Ectodermal cell (in vitro differentiated cells): ENCODE data around the gene RHBDF2.

Experiments
- H3K27ac ChIP-seq: 2 replicates; pipeline ENCODE4 v1.7.0; 2013; ENCODE audit warnings: mild to moderate bottlenecking, low read depth, low read length; ENCODE audit not compliant: insufficient read depth, poor library complexity, severe bottlenecking
- H3K27me3 ChIP-seq: 2 replicates; pipeline ENCODE4 v1.7.0; 2013; ENCODE audit warnings: mild to moderate bottlenecking, low read length; ENCODE audit not compliant: insufficient read depth, control insufficient read depth, poor library complexity, severe bottlenecking
- H3K36me3 ChIP-seq: one replicate; pipeline ENCODE4 v1.7.0; 2013; ENCODE audit warnings: low read length; ENCODE audit not compliant: control insufficient read depth, insufficient read depth
- H3K4me1 ChIP-seq: one replicate; pipeline ENCODE4 v1.7.0; 2013; ENCODE audit warnings: low read length; ENCODE audit not compliant: control insufficient read depth, insufficient read depth
- H3K4me3 ChIP-seq: 2 replicates; pipeline ENCODE4 v1.7.0; 2013; ENCODE audit warnings: low read depth, low read length, control low read depth; ENCODE audit not compliant: insufficient read depth
- H3K9me3 ChIP-seq: 2 replicates; pipeline ENCODE4 v1.7.0; 2013; ENCODE audit warnings: mild to moderate bottlenecking, low read length, moderate library complexity; ENCODE audit not compliant: control insufficient read depth
- WGBS, 2 experiments: methylation state at CpG; one replicate each; pipeline ENCODE4 v1.1.7; 2013; ENCODE audit warnings: missing lambda C conversion rate in 2 of 2; 5-methylcytosine and 5-hydroxymethylcytosine counted together

The RHBDF2 gene

DNA sequence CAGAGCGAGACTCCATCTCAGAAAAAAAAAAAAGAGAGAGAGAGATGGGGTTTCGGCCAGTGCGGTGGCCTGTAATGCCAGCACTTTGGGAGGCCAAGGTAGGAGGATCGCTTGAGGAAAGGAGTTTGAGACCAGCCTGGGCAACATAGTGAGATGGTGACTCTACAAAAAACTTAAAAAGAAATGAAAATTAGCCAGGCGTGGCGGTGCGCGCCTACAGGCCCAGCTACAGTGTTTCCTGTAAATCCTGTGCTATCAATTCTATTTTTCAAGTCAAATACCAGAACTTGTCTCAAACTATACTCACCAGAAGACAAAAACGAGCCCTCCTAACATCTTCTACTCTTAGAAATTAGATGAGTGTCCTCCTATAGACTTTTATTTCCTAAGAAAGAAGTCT is 67.5 kb downstream of the RHBDF2 start:
- no peaks in the 10 kb centered on the region for H3K36me3 ChIP-seq
- 95 to 96% methylated on average over 9 of the region's 9 CpGs for WGBS, 2 experiments
- no peak overlapping the region for H3K27ac ChIP-seq

DNA sequence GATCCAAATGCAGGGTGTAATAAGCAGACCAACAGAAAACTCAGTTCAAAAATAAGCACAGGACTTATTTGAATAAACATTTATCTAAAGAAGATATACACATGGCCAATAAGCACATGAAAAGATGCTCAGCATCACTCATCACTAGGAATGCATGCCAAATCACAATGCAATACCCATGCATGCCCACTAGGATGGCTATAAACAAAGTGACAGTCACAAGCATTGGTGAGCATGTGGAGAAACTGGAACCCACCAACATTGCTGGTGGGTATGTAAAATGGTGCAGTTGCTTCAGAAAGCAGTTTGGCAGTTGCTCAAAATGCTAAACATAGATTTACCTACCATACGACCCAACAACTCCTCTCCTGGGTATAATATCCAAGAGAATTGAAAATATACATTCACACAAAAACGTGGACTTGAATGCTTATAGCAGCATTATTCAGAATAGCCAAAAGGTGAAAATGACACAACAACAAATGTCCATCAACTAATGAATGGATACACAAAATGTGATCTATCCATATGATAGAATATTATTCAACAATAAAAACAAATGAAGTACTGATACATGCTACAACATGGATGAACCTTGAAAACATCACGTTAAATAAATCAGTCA is 68.4 kb downstream of the RHBDF2 start:
- 90 to 91% methylated on average over 3 of the region's 3 CpGs for WGBS, 2 experiments
- Histone ChIP-seq H3K4me1 (peaks cover 6% of the 10 kb centered on the region), H3K27me3 (no peaks in the 10 kb centered on the region), H3K27ac (no peak overlapping the region), H3K36me3 (no peaks in the 10 kb centered on the region), H3K4me3 (no peak overlapping the region), H3K9me3 (no peaks in the 10 kb centered on the region)

More for the DNA sequence above, 67.5 kb downstream of the RHBDF2 start:
- Histone ChIP-seq H3K9me3 (no peaks in the 10 kb centered on the region), H3K4me3 (no peak overlapping the region), H3K4me1 (peaks cover 6% of the 10 kb centered on the region), H3K27me3 (no peaks in the 10 kb centered on the region)

DNA sequence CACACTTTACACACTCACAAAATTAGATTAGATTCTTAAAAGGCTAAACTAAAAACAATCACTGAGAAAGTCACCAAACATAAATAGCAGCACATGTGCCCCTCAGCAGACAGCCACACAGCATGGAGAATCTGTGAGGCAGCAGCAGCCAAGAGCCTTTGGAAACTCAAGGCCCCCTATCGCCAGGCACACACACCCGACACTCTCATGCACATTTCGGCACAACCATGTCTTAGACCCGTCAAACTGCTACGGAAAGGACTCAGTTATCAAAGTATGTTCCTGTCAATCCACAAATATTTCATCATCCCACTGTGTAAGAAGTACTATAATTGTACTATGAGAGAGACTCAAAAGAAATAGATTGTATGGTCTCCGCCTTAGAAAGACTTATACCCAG is 69.2 kb downstream of the RHBDF2 start:
- no peaks in the 10 kb centered on the region for H3K9me3 ChIP-seq
- H3K27me3 ChIP-seq, result no peaks in the 10 kb centered on the region
- 74 to 83% methylated on average over 6 of the region's 6 CpGs for WGBS, 2 experiments
- H3K4me3 ChIP-seq, result no peak overlapping the region
- H3K4me1 ChIP-seq, result peaks cover 6% of the 10 kb centered on the region
- H3K36me3 ChIP-seq, result no peaks in the 10 kb centered on the region
- H3K27ac ChIP-seq, result no peak overlapping the region

GRCh38 chr17:76431509-76431908 is 69.7 kb downstream of the RHBDF2 start:
- WGBS, 2 experiments, result 68 to 80% methylated on average over 2 of the region's 2 CpGs
- Histone ChIP-seq H3K4me1 (peaks cover 6% of the 10 kb centered on the region), H3K27ac (no peak overlapping the region), H3K27me3 (no peaks in the 10 kb centered on the region), H3K9me3 (no peaks in the 10 kb centered on the region), H3K4me3 (no peak overlapping the region), H3K36me3 (no peaks in the 10 kb centered on the region)

- H3K27ac ChIP-seq, result no peak overlapping the region
- H3K4me3 ChIP-seq, result no peak overlapping the region
- H3K4me1 ChIP-seq, result peaks cover 6% of the 10 kb centered on the region
- H3K9me3 ChIP-seq, result no peaks in the 10 kb centered on the region
- H3K27me3 ChIP-seq, result no peaks in the 10 kb centered on the region
- H3K36me3 ChIP-seq, result no peaks in the 10 kb centered on the region
- WGBS, 2 experiments, result 100% methylated on average over 1 of the region's 1 CpG
These were observed 72.7 kb downstream of the RHBDF2 start for GRCh38 chr17:76428511-76428910.

DNA sequence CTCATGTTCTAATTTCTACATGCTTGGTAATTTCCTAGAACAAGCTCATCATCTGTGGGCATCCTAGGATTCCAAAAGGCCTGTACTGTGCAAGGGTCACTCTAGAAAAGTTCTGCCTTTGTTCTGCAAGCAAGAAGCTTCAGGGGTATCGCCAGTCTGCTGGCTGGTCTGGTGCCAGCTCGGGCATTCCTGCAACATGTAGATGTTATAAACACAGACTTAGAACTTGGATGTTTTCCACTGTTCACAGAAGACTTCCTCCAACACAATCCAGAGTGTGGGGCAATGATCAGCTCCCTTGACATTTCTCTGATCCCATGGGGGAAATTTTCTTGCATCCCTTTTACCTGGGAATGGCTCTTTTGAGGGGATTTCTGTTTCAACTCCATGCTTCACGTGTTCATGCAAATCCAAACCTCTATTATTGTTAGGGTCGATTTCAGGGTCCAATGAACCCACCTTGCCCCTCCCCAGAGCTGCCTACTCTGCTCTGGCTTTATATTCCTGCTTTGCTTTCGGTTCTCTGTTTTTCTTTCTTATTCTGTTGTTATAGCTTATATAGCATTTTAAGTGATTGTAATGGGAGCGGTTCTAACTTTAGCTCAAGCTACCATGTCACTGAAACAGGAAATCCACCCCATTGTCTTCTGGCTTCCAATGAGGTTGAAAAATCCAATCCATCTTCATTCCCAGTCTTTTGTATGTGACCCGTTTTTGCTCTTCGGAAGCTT is 73.6 kb downstream of the RHBDF2 start:
- WGBS, 2 experiments, result 93% methylated on average over 7 to 8 of the region's 8 CpGs
- no peak overlapping the region for H3K27ac ChIP-seq
- no peaks in the 10 kb centered on the region for H3K27me3 ChIP-seq
- H3K36me3 ChIP-seq, result no peaks in the 10 kb centered on the region
- no peak overlapping the region for H3K4me3 ChIP-seq
- H3K9me3 ChIP-seq, result no peaks in the 10 kb centered on the region
- peaks cover 6% of the 10 kb centered on the region for H3K4me1 ChIP-seq

- Histone ChIP-seq H3K27me3 (no peaks in the 10 kb centered on the region), H3K9me3 (no peaks in the 10 kb centered on the region), H3K36me3 (no peaks in the 10 kb centered on the region), H3K4me3 (no peak overlapping the region), H3K27ac (no peak overlapping the region), H3K4me1 (peaks cover 2% of the 10 kb centered on the region)
- 94 to 97% methylated on average over 3 of the region's 3 CpGs for WGBS, 2 experiments
These were observed 74.4 kb downstream of the RHBDF2 start for GRCh38 chr17:76426853-76427252.

DNA sequence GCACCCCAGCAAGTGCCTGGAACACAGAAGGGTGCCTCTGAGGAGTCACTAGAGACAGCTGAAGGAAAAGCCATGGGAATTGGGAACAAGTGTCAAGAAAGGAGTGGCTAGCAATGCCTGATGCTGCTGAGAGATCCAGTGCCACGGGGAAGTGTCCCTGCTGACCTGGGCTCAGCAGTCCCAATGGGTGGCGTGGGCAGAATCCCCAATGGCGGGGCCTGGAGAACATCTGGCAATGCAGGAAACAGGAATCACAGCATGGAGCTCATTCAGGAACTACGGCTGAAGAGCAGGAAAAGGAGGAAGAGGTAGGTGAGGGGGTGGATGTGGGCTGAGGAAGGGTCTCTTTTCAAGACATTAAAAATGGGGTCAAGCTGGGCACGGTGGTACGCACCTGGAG is 78.4 kb downstream of the RHBDF2 start:
- Histone ChIP-seq H3K27ac (no peak overlapping the region), H3K4me3 (no peak overlapping the region), H3K27me3 (no peaks in the 10 kb centered on the region), H3K36me3 (no peaks in the 10 kb centered on the region), H3K9me3 (no peaks in the 10 kb centered on the region), H3K4me1 (peaks cover 4% of the 10 kb centered on the region)
- WGBS, 2 experiments, result 88 to 93% methylated on average over 6 of the region's 6 CpGs

- no peaks in the 10 kb centered on the region for H3K9me3 ChIP-seq
- H3K4me1 ChIP-seq, result peaks cover 4% of the 10 kb centered on the region
- H3K27ac ChIP-seq, result no peak overlapping the region
- no peak overlapping the region for H3K4me3 ChIP-seq
- H3K27me3 ChIP-seq, result no peaks in the 10 kb centered on the region
- 94 to 95% methylated on average over 8 of the region's 8 CpGs for WGBS, 2 experiments
- H3K36me3 ChIP-seq, result no peaks in the 10 kb centered on the region
These were observed 78.8 kb downstream of the RHBDF2 start for GRCh38 chr17:76422406-76422805.

GRCh38 chr17:76421044-76421407 is 80.2 kb downstream of the RHBDF2 start:
- 70 to 73% methylated on average over 7 of the region's 7 CpGs for WGBS, 2 experiments
- Histone ChIP-seq H3K36me3 (no peaks in the 10 kb centered on the region), H3K4me3 (no peak overlapping the region)

More at GRCh38 chr17:76421044-76421407, 80.2 kb downstream of the RHBDF2 start:
- H3K4me1 ChIP-seq, result peaks cover 4% of the 10 kb centered on the region
- no peaks in the 10 kb centered on the region for H3K9me3 ChIP-seq
- no peaks in the 10 kb centered on the region for H3K27me3 ChIP-seq
- H3K27ac ChIP-seq, result no peak overlapping the region
